AG09319 (cell line): ENCODE measurements around the gene PAK3.

ENCODE experiments used
- DNase-seq: peaks from one replicate; pipeline ENCODE4 v3.0.0-alpha.2; 2010; ENCODE audit warnings: low read depth; ENCODE audit errors: extremely low read depth
- CTCF ChIP-seq: IDR thresholded peaks from 2 replicates; pipeline ENCODE4 v1.5.1; 2011; ENCODE audit warnings: low read depth, mild to moderate bottlenecking, inconsistent platforms, low read length, moderate library complexity

The PAK3 gene

DNA sequence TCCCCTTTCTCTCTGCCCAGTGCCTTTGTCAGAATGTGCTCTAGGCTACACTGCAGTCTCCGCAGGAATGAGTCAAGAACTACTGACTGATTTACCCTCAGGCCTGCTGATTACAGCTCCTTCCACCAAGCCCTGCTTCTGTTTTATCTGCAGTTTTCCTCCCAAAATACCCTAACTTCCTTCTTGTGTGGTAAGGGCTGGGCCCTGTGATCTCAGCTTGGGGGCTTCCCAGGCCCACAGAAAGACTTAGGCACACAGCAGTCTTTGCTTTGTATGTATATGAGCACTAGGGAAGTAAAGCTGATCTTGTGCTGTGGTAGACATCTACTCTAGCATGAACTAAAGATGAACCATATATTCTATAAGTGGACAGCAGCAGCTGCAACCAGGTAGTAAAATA is 18.8 kb downstream of the PAK3 start:
- no peak for DNase-seq
- no peak for TF ChIP-seq CTCF

DNA sequence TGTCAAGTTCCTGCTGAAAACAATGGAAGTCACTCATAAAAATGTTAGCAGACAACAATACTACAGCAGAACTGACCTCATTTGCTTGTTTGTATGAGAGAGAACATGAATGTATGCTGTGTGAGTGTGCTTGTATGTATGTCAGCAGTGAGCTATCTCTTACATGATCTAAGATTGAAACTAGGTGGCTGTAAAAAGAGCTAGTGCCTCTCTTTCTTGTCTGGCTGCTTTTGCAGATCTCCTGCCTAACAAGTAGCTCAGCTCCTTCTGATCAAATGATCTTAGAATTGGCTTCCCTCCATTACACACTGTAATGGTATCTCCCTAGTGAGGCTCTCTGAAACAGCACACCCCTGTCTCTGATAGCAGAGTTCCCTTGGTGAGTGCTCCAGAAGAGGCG is 20.7 kb downstream of the PAK3 start:
- no peak for DNase-seq
- TF ChIP-seq CTCF, result no peak

- DNase-seq, result no peak
- TF ChIP-seq CTCF, result no peak
These were observed 23.4 kb downstream of the PAK3 start for GRCh38 chrX:111119341-111119740.

DNA sequence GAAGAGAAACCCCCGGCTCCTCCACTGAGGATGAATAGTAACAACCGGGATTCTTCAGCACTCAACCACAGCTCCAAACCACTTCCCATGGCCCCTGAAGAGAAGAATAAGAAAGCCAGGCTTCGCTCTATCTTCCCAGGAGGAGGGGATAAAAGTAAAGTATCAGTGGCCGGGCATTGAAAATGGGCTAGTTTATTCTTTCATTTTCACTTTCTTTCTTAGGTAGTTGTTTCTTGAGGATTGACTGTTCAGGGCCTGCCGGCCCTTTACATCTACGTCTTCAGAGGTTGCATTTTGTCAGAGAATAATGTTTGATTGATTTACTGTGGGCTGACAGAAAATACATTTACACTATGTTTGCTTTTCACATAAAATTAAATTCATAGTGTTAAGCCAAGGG is 27.1 kb downstream of the PAK3 start:
- no peak for DNase-seq
- no peak for TF ChIP-seq CTCF

DNA sequence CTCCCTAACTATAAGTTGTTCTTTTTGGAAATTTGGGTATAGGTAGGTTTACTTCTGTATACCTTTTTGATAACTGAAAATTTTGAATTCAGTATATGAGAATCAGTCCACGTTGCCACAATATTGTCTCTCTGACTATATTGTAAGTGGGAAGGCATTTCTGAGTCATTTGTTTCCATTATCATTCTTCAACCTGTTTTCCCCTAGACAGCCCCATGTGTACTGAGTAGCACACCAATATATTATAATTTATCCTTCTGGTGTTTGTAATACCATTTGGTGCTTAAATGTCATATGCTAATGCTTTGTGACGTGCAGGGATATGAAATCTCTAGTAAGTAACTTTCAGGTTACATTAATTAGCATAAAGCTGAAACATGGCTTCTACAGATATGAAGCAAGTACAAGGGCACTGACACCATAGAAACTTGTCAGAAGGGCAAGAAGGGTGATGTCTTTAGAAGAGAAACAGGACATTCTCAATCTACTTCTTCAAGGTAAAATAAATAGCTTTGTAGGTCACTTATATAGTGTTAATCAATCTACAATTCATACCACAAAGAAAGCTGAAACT is 27.7 kb downstream of the PAK3 start:
- no peak for TF ChIP-seq CTCF
- DNase-seq, result no peak

- TF ChIP-seq CTCF, result no peak
These were observed 28.4 kb downstream of the PAK3 start for GRCh38 chrX:111124418-111124817.

GRCh38 chrX:111127038-111127437 is 31.0 kb downstream of the PAK3 start:
- no peak for DNase-seq
- no peak for TF ChIP-seq CTCF

More at GRCh38 chrX:111124418-111124817, 28.4 kb downstream of the PAK3 start:
- no peak for DNase-seq
